Erythroblast (primary cell): ENCODE results near the gene PCDH9.

Experiments
- GATA1 ChIP-seq: IDR thresholded peaks from 2 replicates; pipeline ENCODE4 v1.6.1; 2011; ENCODE audit warnings: low read depth, mild to moderate bottlenecking, control low read depth, low read length, moderate library complexity
- POLR2A ChIP-seq: IDR thresholded peaks from 2 replicates; pipeline ENCODE4 v1.6.1; 2011; ENCODE audit warnings: mild to moderate bottlenecking, low read length

- TF ChIP-seq POLR2A: no peak
- TF ChIP-seq GATA1: no peak
Observed at GRCh38 chr13:66359910-66360552, 870.1 kb downstream of the PCDH9 start.
